ENCODE data around the gene NPR3. TPM values are rescaled to one million over a fixed set of nuclear protein-coding genes. Genes with fewer than 3 reads are reported as not detected.

The NPR3 gene
- total and polyA plus RNA-seq, 4 donors, result 0.70 to 15.4 (median 2.2) TPM

DNA sequence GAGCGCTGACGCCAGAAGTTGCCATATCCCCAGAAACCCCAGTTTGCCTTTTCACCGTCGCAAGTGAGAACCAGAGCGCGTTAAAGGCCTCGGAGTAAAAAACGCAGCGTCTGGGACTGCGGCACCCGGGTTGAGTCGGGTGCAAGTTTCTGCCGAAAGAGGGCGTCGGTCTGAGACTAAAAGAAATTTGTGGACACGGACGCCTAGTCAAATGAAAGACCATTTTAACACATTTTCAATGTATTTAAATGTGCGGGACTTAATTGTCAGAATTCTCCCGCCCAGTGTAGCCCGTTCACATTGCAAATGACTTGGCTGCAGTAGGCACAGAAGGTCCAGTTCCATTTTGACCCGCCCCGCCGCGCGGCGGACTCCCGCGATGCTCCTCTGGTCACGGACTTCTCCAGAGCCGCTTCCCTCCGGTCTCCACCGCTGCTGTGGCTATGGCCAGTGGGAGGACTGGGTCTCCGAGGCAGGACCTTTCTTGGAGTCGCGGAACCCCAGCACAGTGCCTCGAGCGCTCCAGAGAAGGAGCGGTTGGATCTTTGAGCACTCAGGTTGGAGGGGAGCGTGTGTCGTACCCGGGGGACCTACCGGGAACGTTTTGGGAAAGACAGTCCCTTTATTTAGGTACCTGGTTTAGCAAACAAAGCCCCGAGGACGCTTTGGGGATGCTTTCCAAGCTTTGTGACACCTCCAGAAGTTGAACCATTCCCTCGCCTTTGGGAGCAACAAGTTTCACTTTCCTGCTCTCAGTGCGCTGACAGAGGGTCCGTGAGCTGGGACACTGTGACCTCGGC lies 1.2 kb upstream of the NPR3 start:
- no peaks in the 10 kb centered on the region for H3K36me3 ChIP-seq (ENCODE audit: control insufficient read depth in 4 of 4, insufficient read depth in 3 of 4, low read depth in 1 of 4, low read length in 3 of 4)
- no peaks in the 10 kb centered on the region for H3K9me3 ChIP-seq (ENCODE audit: control insufficient read depth in 4 of 4, low read length in 3 of 4)
- peaks cover 0 to 6% (median 0%) of the 10 kb centered on the region in 4 donors for H3K27me3 ChIP-seq (ENCODE audit: control insufficient read depth in 4 of 4, insufficient read depth in 4 of 4, low read length in 3 of 4)
- H3K4me1 ChIP-seq (ENCODE audit: control insufficient read depth in 4 of 4, insufficient read depth in 4 of 4, low read length in 3 of 4), result peaks cover 13 to 47% (median 29%) of the 10 kb centered on the region in 4 donors
- TF ChIP-seq YY1 (IDR thresholded peaks at IDR 0.05), result peak; percentile 18
- TF ChIP-seq NR2F2 (IDR thresholded peaks at IDR 0.05), result no peak
- TF ChIP-seq SP1 (IDR thresholded peaks at IDR 0.05), result no peak
- TF ChIP-seq HNF4G (IDR thresholded peaks at IDR 0.05), result no peak
- TF ChIP-seq GABPA (IDR thresholded peaks at IDR 0.05 in 1 of 2, conservative IDR thresholded peaks at IDR 0.05 in 1 of 2), result no peak
- TF ChIP-seq FOXA1 (IDR thresholded peaks at IDR 0.05), result no peak
- peak; percentile 29 for TF ChIP-seq TAF1 (conservative IDR thresholded peaks at IDR 0.05)
- TF ChIP-seq, protein P1, sequence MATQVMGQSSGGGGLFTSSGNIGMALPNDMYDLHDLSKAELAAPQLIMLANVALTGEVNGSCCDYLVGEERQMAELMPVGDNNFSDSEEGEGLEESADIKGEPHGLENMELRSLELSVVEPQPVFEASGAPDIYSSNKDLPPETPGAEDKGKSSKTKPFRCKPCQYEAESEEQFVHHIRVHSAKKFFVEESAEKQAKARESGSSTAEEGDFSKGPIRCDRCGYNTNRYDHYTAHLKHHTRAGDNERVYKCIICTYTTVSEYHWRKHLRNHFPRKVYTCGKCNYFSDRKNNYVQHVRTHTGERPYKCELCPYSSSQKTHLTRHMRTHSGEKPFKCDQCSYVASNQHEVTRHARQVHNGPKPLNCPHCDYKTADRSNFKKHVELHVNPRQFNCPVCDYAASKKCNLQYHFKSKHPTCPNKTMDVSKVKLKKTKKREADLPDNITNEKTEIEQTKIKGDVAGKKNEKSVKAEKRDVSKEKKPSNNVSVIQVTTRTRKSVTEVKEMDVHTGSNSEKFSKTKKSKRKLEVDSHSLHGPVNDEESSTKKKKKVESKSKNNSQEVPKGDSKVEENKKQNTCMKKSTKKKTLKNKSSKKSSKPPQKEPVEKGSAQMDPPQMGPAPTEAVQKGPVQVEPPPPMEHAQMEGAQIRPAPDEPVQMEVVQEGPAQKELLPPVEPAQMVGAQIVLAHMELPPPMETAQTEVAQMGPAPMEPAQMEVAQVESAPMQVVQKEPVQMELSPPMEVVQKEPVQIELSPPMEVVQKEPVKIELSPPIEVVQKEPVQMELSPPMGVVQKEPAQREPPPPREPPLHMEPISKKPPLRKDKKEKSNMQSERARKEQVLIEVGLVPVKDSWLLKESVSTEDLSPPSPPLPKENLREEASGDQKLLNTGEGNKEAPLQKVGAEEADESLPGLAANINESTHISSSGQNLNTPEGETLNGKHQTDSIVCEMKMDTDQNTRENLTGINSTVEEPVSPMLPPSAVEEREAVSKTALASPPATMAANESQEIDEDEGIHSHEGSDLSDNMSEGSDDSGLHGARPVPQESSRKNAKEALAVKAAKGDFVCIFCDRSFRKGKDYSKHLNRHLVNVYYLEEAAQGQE (IDR thresholded peaks at IDR 0.05), result no peak
- peak in 1 of 2 donors; percentile 47 for TF ChIP-seq HNF4A (conservative IDR thresholded peaks at IDR 0.05)
- TF ChIP-seq, protein P2, sequence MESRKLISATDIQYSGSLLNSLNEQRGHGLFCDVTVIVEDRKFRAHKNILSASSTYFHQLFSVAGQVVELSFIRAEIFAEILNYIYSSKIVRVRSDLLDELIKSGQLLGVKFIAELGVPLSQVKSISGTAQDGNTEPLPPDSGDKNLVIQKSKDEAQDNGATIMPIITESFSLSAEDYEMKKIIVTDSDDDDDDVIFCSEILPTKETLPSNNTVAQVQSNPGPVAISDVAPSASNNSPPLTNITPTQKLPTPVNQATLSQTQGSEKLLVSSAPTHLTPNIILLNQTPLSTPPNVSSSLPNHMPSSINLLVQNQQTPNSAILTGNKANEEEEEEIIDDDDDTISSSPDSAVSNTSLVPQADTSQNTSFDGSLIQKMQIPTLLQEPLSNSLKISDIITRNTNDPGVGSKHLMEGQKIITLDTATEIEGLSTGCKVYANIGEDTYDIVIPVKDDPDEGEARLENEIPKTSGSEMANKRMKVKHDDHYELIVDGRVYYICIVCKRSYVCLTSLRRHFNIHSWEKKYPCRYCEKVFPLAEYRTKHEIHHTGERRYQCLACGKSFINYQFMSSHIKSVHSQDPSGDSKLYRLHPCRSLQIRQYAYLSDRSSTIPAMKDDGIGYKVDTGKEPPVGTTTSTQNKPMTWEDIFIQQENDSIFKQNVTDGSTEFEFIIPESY (IDR thresholded peaks at IDR 0.05), result peak; percentile 49
- TF ChIP-seq FOXA2 (IDR thresholded peaks at IDR 0.05), result no peak
- TF ChIP-seq, protein P3, sequence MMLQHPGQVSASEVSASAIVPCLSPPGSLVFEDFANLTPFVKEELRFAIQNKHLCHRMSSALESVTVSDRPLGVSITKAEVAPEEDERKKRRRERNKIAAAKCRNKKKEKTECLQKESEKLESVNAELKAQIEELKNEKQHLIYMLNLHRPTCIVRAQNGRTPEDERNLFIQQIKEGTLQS (IDR thresholded peaks at IDR 0.05), result no peak
- TF ChIP-seq EGR1 (IDR thresholded peaks at IDR 0.05; ENCODE audit: low read depth in 2 of 2), result no peak
- no peak for TF ChIP-seq JUND (IDR thresholded peaks at IDR 0.05)
- TF ChIP-seq RAD21 (IDR thresholded peaks at IDR 0.05), result peak; percentile 69 to 74
- peak; percentile 11 to 41 for TF ChIP-seq RXRA (IDR thresholded peaks at IDR 0.05)
- TF ChIP-seq, protein P4, sequence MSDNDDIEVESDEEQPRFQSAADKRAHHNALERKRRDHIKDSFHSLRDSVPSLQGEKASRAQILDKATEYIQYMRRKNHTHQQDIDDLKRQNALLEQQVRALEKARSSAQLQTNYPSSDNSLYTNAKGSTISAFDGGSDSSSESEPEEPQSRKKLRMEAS (IDR thresholded peaks at IDR 0.05), result no peak
- TF ChIP-seq, protein P5, sequence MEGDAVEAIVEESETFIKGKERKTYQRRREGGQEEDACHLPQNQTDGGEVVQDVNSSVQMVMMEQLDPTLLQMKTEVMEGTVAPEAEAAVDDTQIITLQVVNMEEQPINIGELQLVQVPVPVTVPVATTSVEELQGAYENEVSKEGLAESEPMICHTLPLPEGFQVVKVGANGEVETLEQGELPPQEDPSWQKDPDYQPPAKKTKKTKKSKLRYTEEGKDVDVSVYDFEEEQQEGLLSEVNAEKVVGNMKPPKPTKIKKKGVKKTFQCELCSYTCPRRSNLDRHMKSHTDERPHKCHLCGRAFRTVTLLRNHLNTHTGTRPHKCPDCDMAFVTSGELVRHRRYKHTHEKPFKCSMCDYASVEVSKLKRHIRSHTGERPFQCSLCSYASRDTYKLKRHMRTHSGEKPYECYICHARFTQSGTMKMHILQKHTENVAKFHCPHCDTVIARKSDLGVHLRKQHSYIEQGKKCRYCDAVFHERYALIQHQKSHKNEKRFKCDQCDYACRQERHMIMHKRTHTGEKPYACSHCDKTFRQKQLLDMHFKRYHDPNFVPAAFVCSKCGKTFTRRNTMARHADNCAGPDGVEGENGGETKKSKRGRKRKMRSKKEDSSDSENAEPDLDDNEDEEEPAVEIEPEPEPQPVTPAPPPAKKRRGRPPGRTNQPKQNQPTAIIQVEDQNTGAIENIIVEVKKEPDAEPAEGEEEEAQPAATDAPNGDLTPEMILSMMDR (IDR thresholded peaks at IDR 0.05; ENCODE audit: low read depth, low read length, missing input control), result peak; percentile 53
- H3K27ac ChIP-seq (ENCODE audit: low read depth in 1 of 2, low read length in 2 of 2), result peak overlapping the region; percentile 69 to 77
- DNase-seq (ENCODE audit: low spot score), result peak; percentile 66
- WGBS, result under 1% methylated on average over 49 of the region's 49 CpGs
- peak overlapping the region; percentile 41 to 90 (median 86) for H3K4me3 ChIP-seq (ENCODE audit: low read depth in 1 of 3, low read length in 3 of 3)
- peak overlapping the region in 1 of 2 donors; percentile 19 for H3K9ac ChIP-seq (ENCODE audit: low read depth in 1 of 2, low read length in 2 of 2)

All from liver (tissue), 9 donors.